ENCODE results near the gene ROPN1L.

Gene ROPN1L

GRCh38 chr5:10457682-10458574, 16.2 kb downstream of the ROPN1L start:
- no peak for DNase-seq (ENCODE audit: low spot score)

- DNase-seq (ENCODE audit: low spot score), result no peak
These were observed 17.7 kb downstream of the ROPN1L start for GRCh38 chr5:10459080-10460055.

GRCh38 chr5:10460252-10460906, 18.7 kb downstream of the ROPN1L start:
- DNase-seq (ENCODE audit: low spot score), result no peak

- no peak for DNase-seq (ENCODE audit: low spot score)
These were observed 19.4 kb downstream of the ROPN1L start for GRCh38 chr5:10461041-10461440.

- no peak for DNase-seq (ENCODE audit: low spot score)
These were observed 20.4 kb downstream of the ROPN1L start for GRCh38 chr5:10461904-10462555.

GRCh38 chr5:10463566-10463965, 21.9 kb downstream of the ROPN1L start:
- no peak for DNase-seq (ENCODE audit: low spot score)

GRCh38 chr5:10464173-10464572, 22.5 kb downstream of the ROPN1L start:
- no peak for DNase-seq (ENCODE audit: low spot score)

- DNase-seq (ENCODE audit: low spot score), result no peak
These were observed 24.0 kb downstream of the ROPN1L start for GRCh38 chr5:10465726-10466125.

- no peak for DNase-seq (ENCODE audit: low spot score)
These were observed 24.9 kb downstream of the ROPN1L start for GRCh38 chr5:10466446-10467073.

- no peak for DNase-seq (ENCODE audit: low spot score)
These were observed 25.9 kb downstream of the ROPN1L start for GRCh38 chr5:10467281-10468198.

GRCh38 chr5:10468256-10468655, 26.6 kb downstream of the ROPN1L start:
- no peak for DNase-seq (ENCODE audit: low spot score)

GRCh38 chr5:10469253-10470050, 27.8 kb downstream of the ROPN1L start:
- no peak for DNase-seq (ENCODE audit: low spot score)

GRCh38 chr5:10470669-10471068, 29.0 kb downstream of the ROPN1L start:
- no peak for DNase-seq (ENCODE audit: low spot score)

GRCh38 chr5:10471677-10472076, 30.0 kb downstream of the ROPN1L start:
- DNase-seq (ENCODE audit: low spot score), result no peak

GRCh38 chr5:10474521-10475075, 32.9 kb downstream of the ROPN1L start:
- DNase-seq (ENCODE audit: low spot score), result no peak

GRCh38 chr5:10475931-10476676, 34.4 kb downstream of the ROPN1L start:
- no peak for DNase-seq (ENCODE audit: low spot score)

- no peak for DNase-seq (ENCODE audit: low spot score)
These were observed 35.2 kb downstream of the ROPN1L start for GRCh38 chr5:10476878-10477277.

GRCh38 chr5:10477943-10478342, 36.3 kb downstream of the ROPN1L start:
- DNase-seq (ENCODE audit: low spot score), result no peak

All from germinal center (tissue), 1 donor.